Osteocyte (in vitro differentiated cells): ENCODE results near the gene PHACTR3. TPM values are rescaled to one million over a fixed set of nuclear protein-coding genes. Genes with fewer than 3 reads are reported as not detected.

Source experiments
- DNase-seq: peaks from one replicate; pipeline ENCODE4 v3.0.0; 2021; ENCODE audit warnings: mixed read lengths; ENCODE audit not compliant: unreplicated experiment; ENCODE audit errors: extremely low spot score
- H3K27ac Mint-ChIP-seq: one replicate; pipeline ENCODE4 v1.8.0; 2021; ENCODE audit warnings: mild to moderate bottlenecking, mixed read lengths; ENCODE audit not compliant: unreplicated experiment
- H3K27me3 Mint-ChIP-seq: one replicate; pipeline ENCODE4 v1.8.0; 2021; ENCODE audit warnings: mixed read lengths; ENCODE audit not compliant: unreplicated experiment
- H3K36me3 Mint-ChIP-seq: one replicate; pipeline ENCODE4 v1.8.0; 2021; ENCODE audit warnings: mixed read lengths; ENCODE audit not compliant: unreplicated experiment
- H3K4me1 Mint-ChIP-seq: one replicate; pipeline ENCODE4 v1.8.0; 2021; ENCODE audit warnings: mixed read lengths; ENCODE audit not compliant: unreplicated experiment
- H3K4me3 Mint-ChIP-seq: one replicate; pipeline ENCODE4 v1.8.0; 2021; ENCODE audit warnings: mild to moderate bottlenecking, moderate library complexity, mixed read lengths; ENCODE audit not compliant: unreplicated experiment
- H3K9me3 Mint-ChIP-seq: one replicate; pipeline ENCODE4 v1.8.0; 2021; ENCODE audit warnings: mixed read lengths; ENCODE audit not compliant: unreplicated experiment
- CTCF ChIP-seq: fragments of 200-600 bp; sonication (generic); IDR thresholded peaks from 2 replicates; pipeline ENCODE4 v1.5.0; 2021; ENCODE audit warnings: antibody characterized with exemption, mild to moderate bottlenecking, moderate library complexity
- total RNA-seq: library from RNA; stranded (reverse); gene quantifications from 2 replicates; pipeline ENCODE4 v1.2.1, GENCODE V29; 2021

PHACTR3 gene
- total RNA-seq, 1 donor from 2014 or later: not detected

DNA sequence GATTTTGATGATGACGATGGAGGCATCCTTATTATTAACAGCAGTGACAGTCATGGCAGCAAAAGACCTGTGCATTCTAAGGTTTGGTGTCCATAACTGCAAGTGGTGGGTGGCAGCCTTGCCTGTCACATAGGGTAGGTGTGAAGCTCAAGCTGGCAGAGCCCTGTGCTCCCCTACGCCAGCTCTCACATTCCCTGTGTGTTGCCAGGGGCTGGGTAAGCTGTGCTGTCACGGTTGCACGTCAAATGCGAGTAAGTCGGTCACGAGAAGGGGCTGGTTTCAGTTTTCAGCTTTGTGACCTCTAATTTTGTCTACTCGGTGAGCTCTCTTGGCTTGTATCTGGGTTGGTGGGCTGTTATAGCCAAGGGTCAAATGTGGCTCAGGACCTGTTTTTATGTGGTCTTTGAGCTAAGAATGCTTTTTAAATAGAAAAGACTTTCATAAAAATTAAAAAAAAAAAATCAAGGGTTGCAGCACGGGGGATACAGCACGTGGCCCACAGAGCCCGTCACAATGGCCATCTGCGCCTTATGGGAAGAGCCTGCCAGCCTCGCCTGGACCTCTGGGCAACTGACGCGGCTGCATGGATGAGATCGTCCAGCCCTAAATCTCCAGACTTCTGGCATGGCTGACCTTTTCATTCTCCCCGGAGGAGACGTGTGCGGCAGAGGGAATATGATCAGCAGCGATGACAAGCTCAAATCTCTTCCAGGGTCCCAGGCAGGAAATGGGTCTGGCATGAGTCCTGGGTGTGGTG lies 148.5 kb downstream of the PHACTR3 start:
- DNase-seq: no peak
- Mint-ChIP-seq H3K9me3 (no peaks in the 10 kb centered on the region), H3K4me3 (no peak overlapping the region), H3K36me3 (no peaks in the 10 kb centered on the region), H3K4me1 (no peaks in the 10 kb centered on the region), H3K27me3 (no peaks in the 10 kb centered on the region), H3K27ac (no peak overlapping the region)
- no peak for TF ChIP-seq CTCF

GRCh38 chr20:59753836-59754235 lies 149.5 kb downstream of the PHACTR3 start:
- H3K36me3 Mint-ChIP-seq: no peaks in the 10 kb centered on the region
- no peak for TF ChIP-seq CTCF
- no peaks in the 10 kb centered on the region for H3K4me1 Mint-ChIP-seq
- H3K9me3 Mint-ChIP-seq: no peaks in the 10 kb centered on the region
- DNase-seq: no peak
- H3K27ac Mint-ChIP-seq: no peak overlapping the region
- H3K4me3 Mint-ChIP-seq: no peak overlapping the region
- no peaks in the 10 kb centered on the region for H3K27me3 Mint-ChIP-seq

GRCh38 chr20:59754551-59754950 lies 150.2 kb downstream of the PHACTR3 start:
- no peaks in the 10 kb centered on the region for H3K27me3 Mint-ChIP-seq
- no peak for TF ChIP-seq CTCF

DNA sequence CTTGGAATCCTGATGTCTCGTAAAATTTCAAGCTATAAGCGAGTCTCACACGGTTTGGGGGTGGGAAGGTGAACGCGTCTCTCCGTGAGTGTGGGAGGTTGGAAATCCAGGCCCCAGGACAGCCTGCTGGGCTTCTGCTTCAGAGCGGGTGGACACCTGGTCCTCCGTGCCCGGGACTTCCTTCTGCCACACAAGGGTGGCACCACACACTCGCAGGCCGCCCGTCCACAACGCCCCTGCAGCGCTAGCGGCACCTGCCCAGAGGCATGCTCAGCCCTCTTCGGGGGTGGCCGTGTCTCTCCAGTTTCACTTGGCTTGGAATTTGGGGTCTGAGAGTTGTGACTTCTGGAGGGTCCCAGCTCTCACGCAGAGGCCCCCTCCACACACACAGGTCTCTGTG lies 151.9 kb downstream of the PHACTR3 start:
- no peak for TF ChIP-seq CTCF

More at GRCh38 chr20:59754551-59754950, 150.2 kb downstream of the PHACTR3 start:
- H3K4me1 Mint-ChIP-seq: no peaks in the 10 kb centered on the region
- no peak overlapping the region for H3K27ac Mint-ChIP-seq
- H3K36me3 Mint-ChIP-seq: no peaks in the 10 kb centered on the region
- no peak overlapping the region for H3K4me3 Mint-ChIP-seq
- no peak for DNase-seq
- no peaks in the 10 kb centered on the region for H3K9me3 Mint-ChIP-seq

GRCh38 chr20:59764037-59764436 lies 159.7 kb downstream of the PHACTR3 start:
- H3K27ac Mint-ChIP-seq: no peak overlapping the region
- DNase-seq: no peak

More for the DNA sequence above, 151.9 kb downstream of the PHACTR3 start:
- no peaks in the 10 kb centered on the region for H3K36me3 Mint-ChIP-seq
- H3K4me1 Mint-ChIP-seq: no peaks in the 10 kb centered on the region
- DNase-seq: no peak
- H3K4me3 Mint-ChIP-seq: no peak overlapping the region
- no peaks in the 10 kb centered on the region for H3K27me3 Mint-ChIP-seq
- H3K9me3 Mint-ChIP-seq: no peaks in the 10 kb centered on the region
- H3K27ac Mint-ChIP-seq: no peak overlapping the region

More at GRCh38 chr20:59764037-59764436, 159.7 kb downstream of the PHACTR3 start:
- Mint-ChIP-seq H3K4me3 (no peak overlapping the region), H3K27me3 (no peaks in the 10 kb centered on the region), H3K9me3 (peaks cover 13% of the 10 kb centered on the region), H3K36me3 (no peaks in the 10 kb centered on the region), H3K4me1 (no peaks in the 10 kb centered on the region)
- no peak for TF ChIP-seq CTCF
